GM12878 (cell line): ENCODE measurements around the gene NAP1L4. TPM values are rescaled to one million over a fixed set of nuclear protein-coding genes. Genes with fewer than 3 reads are reported as not detected.

Experiments
- ATAC-seq: fragments of 200-7000 bp; cut with Tn5 transposase; 3 replicates; pipeline ENCODE4 v1.9.1; 2020; ENCODE audit warnings: mild to moderate bottlenecking, moderate library complexity
- BruUV-seq: library from RNA; stranded (reverse); fragments of 400-500 nt; replicated peaks from 2 replicates; lab custom pipeline; 2021; lab: Mats Ljungman, UMichigan
- CTCF ChIA-PET: fragments of 300-600 bp; sonication (Branson Sonifier 250); formaldehyde crosslinking; extraction: SDS; loops from one replicate; lab custom pipeline; 2021; ENCODE audit warnings: inconsistent platforms; lab: Yijun Ruan, JAX
- POLR2A ChIA-PET: fragments of 350-600 bp; formaldehyde crosslinking; extraction: SDS; loops from one replicate; lab custom pipeline; 2021; ENCODE audit warnings: inconsistent platforms; lab: Charles Lee
- RAD21 ChIA-PET: fragments of 300-600 bp; sonication (Branson Sonifier 250); formaldehyde crosslinking; loops from one replicate; lab custom pipeline; 2023; ENCODE audit warnings: antibody characterized with exemption; ENCODE audit not compliant: unreplicated experiment; lab: Charles Lee
- SMC1A ChIA-PET: fragments of 300-600 bp; sonication (Branson Sonifier 250); formaldehyde crosslinking; loops from one replicate; lab custom pipeline; 2023; ENCODE audit not compliant: unreplicated experiment, uncharacterized antibody; lab: Charles Lee
- DNase-seq: peaks from one replicate; pipeline ENCODE4 v3.0.0-alpha.2; 2011; ENCODE audit warnings: low read depth, low spot score
- FAIRE-seq: peaks from 3 replicates; lab custom pipeline; 2011; peaks lifted over from hg19 to GRCh38; lab: Jason Lieb, UNC
- H2AFZ ChIP-seq: 2 replicates; pipeline ENCODE4 v1.6.0; 2011; ENCODE audit warnings: low read depth, low read length, control low read depth; ENCODE audit not compliant: control insufficient read depth
- H3K27ac ChIP-seq: 2 replicates; pipeline ENCODE4 v1.5.1; 2011; ENCODE audit warnings: control low read depth; ENCODE audit not compliant: control insufficient read depth, insufficient read depth
- H3K27me3 ChIP-seq, 2 experiments: replicated peaks in 1 of 2; 2 replicates each; pipeline versions ENCODE4 v1.6.0 to v1.6.1; 2011; ENCODE audit warnings: low read length in 1 of 2; ENCODE audit not compliant: control insufficient read depth in 2 of 2, insufficient read depth in 2 of 2
- H3K36me3 ChIP-seq, 2 experiments: 2 replicates each; pipeline ENCODE4 v1.5.1; 2011; ENCODE audit warnings: low read length in 1 of 2; ENCODE audit not compliant: control insufficient read depth in 2 of 2, insufficient read depth in 2 of 2
- H3K4me1 ChIP-seq: 2 replicates; pipeline ENCODE4 v1.6.1; 2011; ENCODE audit warnings: mild to moderate bottlenecking, low read length, moderate library complexity, mixed read lengths; ENCODE audit not compliant: control insufficient read depth, insufficient read depth
- H3K4me2 ChIP-seq: 2 replicates; pipeline ENCODE4 v1.6.0; 2011; ENCODE audit warnings: control low read depth; ENCODE audit not compliant: control insufficient read depth, insufficient read depth
- H3K4me3 ChIP-seq: fragments of 200-600 bp; sonication (generic); 2 replicates; pipeline ENCODE4 v1.5.1; 2016
- H3K79me2 ChIP-seq: 2 replicates; pipeline ENCODE4 v1.6.0; 2011; ENCODE audit warnings: low read length; ENCODE audit not compliant: control insufficient read depth, insufficient read depth
- H3K9ac ChIP-seq: 2 replicates; pipeline ENCODE4 v1.8.0; 2011; ENCODE audit warnings: low read length, control low read depth, mixed read lengths; ENCODE audit not compliant: control insufficient read depth, insufficient read depth
- H3K9me3 ChIP-seq: replicated peaks from 3 replicates; pipeline ENCODE4 v1.5.1; 2011; ENCODE audit warnings: mild to moderate bottlenecking, low read length; ENCODE audit not compliant: control insufficient read depth, insufficient read depth
- H4K20me1 ChIP-seq: 2 replicates; pipeline ENCODE4 v1.6.0; 2011; ENCODE audit not compliant: control insufficient read depth, insufficient read depth
- ATF7 ChIP-seq: fragments of 450-650 bp; IDR thresholded peaks from 2 replicates; pipeline ENCODE4 v1.6.1; 2016; ENCODE audit warnings: low read depth, mild to moderate bottlenecking
- BCL11A ChIP-seq: IDR thresholded peaks from 2 replicates; pipeline ENCODE4 v1.6.1; 2011; ENCODE audit warnings: low read depth, low read length
- EGR1 ChIP-seq, 2 experiments: IDR thresholded peaks; 1 replicate in 1 of 2; 2 replicates in 1 of 2; pipeline ENCODE4 v1.6.1; 2011 to 2012; ENCODE audit warnings: low read depth in 2 of 2, low read length in 2 of 2, borderline replicate concordance in 1 of 2, mild to moderate bottlenecking in 1 of 2, moderate library complexity in 1 of 2
- IKZF1 ChIP-seq: fragments of 450-650 bp; conservative IDR thresholded peaks from 2 replicates; pipeline ENCODE4 v1.6.1; 2017; ENCODE audit warnings: antibody characterized with exemption, mild to moderate bottlenecking
- RB1 ChIP-seq: fragments of 450-650 bp; formaldehyde crosslinking; IDR thresholded peaks from 2 replicates; pipeline ENCODE4 v1.6.1; 2017; ENCODE audit warnings: mild to moderate bottlenecking, borderline replicate concordance
- RBBP5 ChIP-seq: fragments of 200-600 bp; sonication (generic); conservative IDR thresholded peaks from 2 replicates; pipeline ENCODE4 v1.6.1; 2016
- RELA ChIP-seq: fragments of 450-650 bp; IDR thresholded peaks from 2 replicates; pipeline ENCODE4 v1.8.0; 2014; ENCODE audit warnings: borderline replicate concordance; ENCODE audit not compliant: partially characterized antibody
- WGBS: methylation state at CpG from one replicate; pipeline ENCODE4 v1.1.6; 2016; ENCODE audit warnings: low lambda C conversion rate; ENCODE audit not compliant: insufficient replicate concordance, insufficient coverage; ENCODE audit errors: missing lambda C conversion rate; 5-methylcytosine and 5-hydroxymethylcytosine counted together
- in situ Hi-C: fragments of 300-500 bp; cut with MboI; formaldehyde crosslinking; loops from 9 replicates; pipeline ENCODE4 v1.14.3; 2018; ENCODE audit warnings: mixed read lengths
- intact Hi-C: fragments of 100-400 bp; cut with micrococcal nuclease; formaldehyde crosslinking; loops from one replicate; pipeline ENCODE4 v1.14.2; 2022; ENCODE audit not compliant: unreplicated experiment
- polyA plus RNA-seq, 11 experiments: library from polyadenylated mRNA; depleted of rRNA in 4 of 11; unstranded in 6 of 11; stranded (reverse) in 5 of 11; fragments of >200 nt; fragmentation: Nextera tagmentation in 4 of 11; fragmentation: Illumina TruSeq in 1 of 11; extraction: Ambion mirVana in 4 of 11; extraction: Trizol in 1 of 11; gene quantifications; 1 replicate in 1 of 11; 2 replicates in 10 of 11; pipeline versions ENCODE4 v1.2.1 to v1.2.3, GENCODE V29; 2011 to 2016; ENCODE audit warnings: inconsistent platforms in 2 of 11, missing spikeins in 2 of 11, low read depth in 1 of 11
- total RNA-seq, 4 experiments: library from RNA; depleted of rRNA in 3 of 4; stranded (reverse); fragments of >200 nt in 3 of 4; fragmentation: Illumina TruSeq in 1 of 4; extraction: Trizol in 1 of 4; gene quantifications; 2 replicates each; pipeline versions ENCODE4 v1.2.1 to v1.2.3, GENCODE V29; 2013 to 2021
- TF ChIP-seq, protein P1 (sequence below): fragments of 450-650 bp; conservative IDR thresholded peaks from 2 replicates; pipeline ENCODE4 v1.6.1; 2017; ENCODE audit warnings: mild to moderate bottlenecking, moderate library complexity
- TF ChIP-seq, protein P2 (sequence below): fragments of 450-650 bp; formaldehyde crosslinking; IDR thresholded peaks from 2 replicates; pipeline ENCODE4 v1.4.0; 2020; ENCODE audit warnings: mild to moderate bottlenecking, moderate library complexity
- TF ChIP-seq, protein P3 (sequence below): fragments of 450-650 bp; IDR thresholded peaks from 2 replicates; pipeline ENCODE4 v1.6.1; 2017; ENCODE audit warnings: mild to moderate bottlenecking
- TF ChIP-seq, protein P4 (sequence below): fragments of 450-650 bp; IDR thresholded peaks from 2 replicates; pipeline ENCODE4 v1.6.1; 2017; ENCODE audit warnings: low read depth, mild to moderate bottlenecking, moderate library complexity

The NAP1L4 gene
- total and polyA plus RNA-seq, 10 of the 15 experiments (the other 5 are each of a cell fraction or from before 2014, with no cell fraction given): 24.8 to 198 (median 114) TPM

DNA sequence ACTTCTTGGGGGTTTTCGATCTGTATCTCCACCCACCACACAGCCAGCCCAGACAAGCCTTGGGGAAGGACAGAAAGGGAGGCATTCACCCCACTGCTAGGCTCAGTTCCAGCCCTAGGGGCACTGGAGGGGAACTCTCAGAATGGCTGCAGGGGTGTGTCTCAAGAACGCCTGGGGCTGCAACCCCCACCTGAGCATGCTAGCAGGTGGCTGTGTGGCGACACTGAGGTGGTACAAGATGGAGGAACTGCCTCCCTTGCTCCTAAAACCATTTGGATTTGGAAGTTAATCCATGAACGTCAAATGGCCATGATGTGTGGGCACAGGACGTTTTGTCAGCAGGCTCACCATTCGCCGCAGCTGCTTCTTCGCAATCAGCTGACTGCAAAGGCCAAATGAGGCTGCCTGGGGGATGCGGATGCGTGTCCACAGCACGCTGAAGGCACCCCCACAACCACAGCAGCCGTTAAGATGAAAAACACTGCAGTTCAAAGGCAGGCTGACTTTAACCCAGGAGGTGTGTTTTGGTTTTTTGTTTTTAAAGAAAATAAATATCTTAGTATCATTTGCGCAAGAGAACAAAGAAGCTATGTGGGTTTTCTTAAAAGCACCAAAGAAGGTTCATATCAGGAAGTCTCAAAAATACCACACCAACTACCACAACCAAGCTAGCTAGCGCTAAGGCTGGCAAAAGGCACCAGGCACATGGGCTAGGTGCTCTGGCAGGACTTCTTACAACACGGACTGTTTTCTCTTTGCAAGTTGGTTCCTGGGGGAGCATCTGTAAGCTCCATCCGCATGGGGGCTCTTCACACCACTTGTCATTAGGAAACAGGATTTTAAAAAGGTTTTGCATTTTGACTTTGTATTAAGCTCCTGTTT is 22.2 kb upstream of the NAP1L4 start:
- SMC1A ChIA-PET: interaction anchor here (1.0 to 3.7 kb wide), 9 partner anchors 9 to 77 kb away, joined by 3 to 29 read pairs (median 4); no protein-coding TSS in a partner anchor
- in situ Hi-C loops: no loop called here
- RAD21 ChIA-PET: interaction anchor here (0.8 to 3.0 kb wide), 8 partner anchors 8 to 81 kb away, joined by 3 to 42 read pairs (median 4); partner anchors contain the start of gene NAP1L4
- WGBS: 79% methylated on average over 15 of the region's 16 CpGs
- H2AFZ ChIP-seq: no peak overlapping the region
- H3K9me3 ChIP-seq: no peaks in the 10 kb centered on the region
- H3K9ac ChIP-seq: no peak overlapping the region; the same call in 1 of the 2 replicates
- no peak for FAIRE-seq
- DNase-seq: no peak
- peaks cover 19 to 49% of the 10 kb centered on the region in 2 experiments for H3K36me3 ChIP-seq
- H3K79me2 ChIP-seq: no peaks in the 10 kb centered on the region
- POLR2A ChIA-PET: interaction anchor here (1.0 to 4.3 kb wide), 5 partner anchors 21 to 69 kb away, joined by 3 to 34 read pairs (median 4); partner anchors contain the start of gene NAP1L4
- BruUV-seq: TSS peak; percentile 29
- no peak overlapping the region for H3K4me3 ChIP-seq
- peak overlapping the region; percentile 48 for H3K4me2 ChIP-seq
- CTCF ChIA-PET: interaction anchor here (0.7 to 3.3 kb wide), 14 partner anchors 9 to 121 kb away, joined by 3 to 17 read pairs (median 4); partner anchors contain the start of gene PHLDA2
- H3K4me1 ChIP-seq: peaks cover 17% of the 10 kb centered on the region
- intact Hi-C loops: no loop called here
- peak; percentile 88 for ATAC-seq
- peak overlapping the region; percentile 34; the same call in 1 of the 2 replicates for H3K27ac ChIP-seq
- no peaks in the 10 kb centered on the region for H3K27me3 ChIP-seq
- no peaks in the 10 kb centered on the region; the same call in 1 of the 2 replicates for H4K20me1 ChIP-seq
- TF ChIP-seq, protein P1, sequence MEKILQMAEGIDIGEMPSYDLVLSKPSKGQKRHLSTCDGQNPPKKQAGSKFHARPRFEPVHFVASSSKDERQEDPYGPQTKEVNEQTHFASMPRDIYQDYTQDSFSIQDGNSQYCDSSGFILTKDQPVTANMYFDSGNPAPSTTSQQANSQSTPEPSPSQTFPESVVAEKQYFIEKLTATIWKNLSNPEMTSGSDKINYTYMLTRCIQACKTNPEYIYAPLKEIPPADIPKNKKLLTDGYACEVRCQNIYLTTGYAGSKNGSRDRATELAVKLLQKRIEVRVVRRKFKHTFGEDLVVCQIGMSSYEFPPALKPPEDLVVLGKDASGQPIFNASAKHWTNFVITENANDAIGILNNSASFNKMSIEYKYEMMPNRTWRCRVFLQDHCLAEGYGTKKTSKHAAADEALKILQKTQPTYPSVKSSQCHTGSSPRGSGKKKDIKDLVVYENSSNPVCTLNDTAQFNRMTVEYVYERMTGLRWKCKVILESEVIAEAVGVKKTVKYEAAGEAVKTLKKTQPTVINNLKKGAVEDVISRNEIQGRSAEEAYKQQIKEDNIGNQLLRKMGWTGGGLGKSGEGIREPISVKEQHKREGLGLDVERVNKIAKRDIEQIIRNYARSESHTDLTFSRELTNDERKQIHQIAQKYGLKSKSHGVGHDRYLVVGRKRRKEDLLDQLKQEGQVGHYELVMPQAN: no peak
- no peak for TF ChIP-seq RB1
- TF ChIP-seq, protein P2, sequence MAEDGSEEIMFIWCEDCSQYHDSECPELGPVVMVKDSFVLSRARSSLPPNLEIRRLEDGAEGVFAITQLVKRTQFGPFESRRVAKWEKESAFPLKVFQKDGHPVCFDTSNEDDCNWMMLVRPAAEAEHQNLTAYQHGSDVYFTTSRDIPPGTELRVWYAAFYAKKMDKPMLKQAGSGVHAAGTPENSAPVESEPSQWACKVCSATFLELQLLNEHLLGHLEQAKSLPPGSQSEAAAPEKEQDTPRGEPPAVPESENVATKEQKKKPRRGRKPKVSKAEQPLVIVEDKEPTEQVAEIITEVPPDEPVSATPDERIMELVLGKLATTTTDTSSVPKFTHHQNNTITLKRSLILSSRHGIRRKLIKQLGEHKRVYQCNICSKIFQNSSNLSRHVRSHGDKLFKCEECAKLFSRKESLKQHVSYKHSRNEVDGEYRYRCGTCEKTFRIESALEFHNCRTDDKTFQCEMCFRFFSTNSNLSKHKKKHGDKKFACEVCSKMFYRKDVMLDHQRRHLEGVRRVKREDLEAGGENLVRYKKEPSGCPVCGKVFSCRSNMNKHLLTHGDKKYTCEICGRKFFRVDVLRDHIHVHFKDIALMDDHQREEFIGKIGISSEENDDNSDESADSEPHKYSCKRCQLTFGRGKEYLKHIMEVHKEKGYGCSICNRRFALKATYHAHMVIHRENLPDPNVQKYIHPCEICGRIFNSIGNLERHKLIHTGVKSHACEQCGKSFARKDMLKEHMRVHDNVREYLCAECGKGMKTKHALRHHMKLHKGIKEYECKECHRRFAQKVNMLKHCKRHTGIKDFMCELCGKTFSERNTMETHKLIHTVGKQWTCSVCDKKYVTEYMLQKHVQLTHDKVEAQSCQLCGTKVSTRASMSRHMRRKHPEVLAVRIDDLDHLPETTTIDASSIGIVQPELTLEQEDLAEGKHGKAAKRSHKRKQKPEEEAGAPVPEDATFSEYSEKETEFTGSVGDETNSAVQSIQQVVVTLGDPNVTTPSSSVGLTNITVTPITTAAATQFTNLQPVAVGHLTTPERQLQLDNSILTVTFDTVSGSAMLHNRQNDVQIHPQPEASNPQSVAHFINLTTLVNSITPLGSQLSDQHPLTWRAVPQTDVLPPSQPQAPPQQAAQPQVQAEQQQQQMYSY: no peak
- no peak for TF ChIP-seq ATF7
- TF ChIP-seq, protein P3, sequence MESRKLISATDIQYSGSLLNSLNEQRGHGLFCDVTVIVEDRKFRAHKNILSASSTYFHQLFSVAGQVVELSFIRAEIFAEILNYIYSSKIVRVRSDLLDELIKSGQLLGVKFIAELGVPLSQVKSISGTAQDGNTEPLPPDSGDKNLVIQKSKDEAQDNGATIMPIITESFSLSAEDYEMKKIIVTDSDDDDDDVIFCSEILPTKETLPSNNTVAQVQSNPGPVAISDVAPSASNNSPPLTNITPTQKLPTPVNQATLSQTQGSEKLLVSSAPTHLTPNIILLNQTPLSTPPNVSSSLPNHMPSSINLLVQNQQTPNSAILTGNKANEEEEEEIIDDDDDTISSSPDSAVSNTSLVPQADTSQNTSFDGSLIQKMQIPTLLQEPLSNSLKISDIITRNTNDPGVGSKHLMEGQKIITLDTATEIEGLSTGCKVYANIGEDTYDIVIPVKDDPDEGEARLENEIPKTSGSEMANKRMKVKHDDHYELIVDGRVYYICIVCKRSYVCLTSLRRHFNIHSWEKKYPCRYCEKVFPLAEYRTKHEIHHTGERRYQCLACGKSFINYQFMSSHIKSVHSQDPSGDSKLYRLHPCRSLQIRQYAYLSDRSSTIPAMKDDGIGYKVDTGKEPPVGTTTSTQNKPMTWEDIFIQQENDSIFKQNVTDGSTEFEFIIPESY: 0 out of 2 replicates have a peak, but pooled peaks have one; percentile 16
- peak; percentile 59; the same call in 1 of the 2 replicates for TF ChIP-seq IKZF1
- TF ChIP-seq RBBP5: no peak
- TF ChIP-seq, protein P4, sequence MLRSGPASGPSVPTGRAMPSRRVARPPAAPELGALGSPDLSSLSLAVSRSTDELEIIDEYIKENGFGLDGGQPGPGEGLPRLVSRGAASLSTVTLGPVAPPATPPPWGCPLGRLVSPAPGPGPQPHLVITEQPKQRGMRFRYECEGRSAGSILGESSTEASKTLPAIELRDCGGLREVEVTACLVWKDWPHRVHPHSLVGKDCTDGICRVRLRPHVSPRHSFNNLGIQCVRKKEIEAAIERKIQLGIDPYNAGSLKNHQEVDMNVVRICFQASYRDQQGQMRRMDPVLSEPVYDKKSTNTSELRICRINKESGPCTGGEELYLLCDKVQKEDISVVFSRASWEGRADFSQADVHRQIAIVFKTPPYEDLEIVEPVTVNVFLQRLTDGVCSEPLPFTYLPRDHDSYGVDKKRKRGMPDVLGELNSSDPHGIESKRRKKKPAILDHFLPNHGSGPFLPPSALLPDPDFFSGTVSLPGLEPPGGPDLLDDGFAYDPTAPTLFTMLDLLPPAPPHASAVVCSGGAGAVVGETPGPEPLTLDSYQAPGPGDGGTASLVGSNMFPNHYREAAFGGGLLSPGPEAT: 0 out of 2 replicates have a peak, but pooled peaks have one; percentile 62
- peak; percentile 69 for TF ChIP-seq RELA
- TF ChIP-seq BCL11A: no peak
- TF ChIP-seq EGR1 (IDR thresholded peaks at IDR 0.05; ENCODE audit: borderline replicate concordance in 1 of 2, low read depth in 2 of 2, low read length in 2 of 2): peak in 1 of 2 experiments; percentile 15; a peak in 1 of 3 replicates
